GM06990 (cell line): ENCODE results near the gene ETAA1.

Source experiments
- DNase-seq: peaks from one replicate; pipeline ENCODE4 v3.0.0-alpha.2; 2011; ENCODE audit not compliant: insufficient read length; ENCODE audit errors: extremely low read depth
- H3K27me3 ChIP-seq: replicated peaks from 2 replicates; pipeline ENCODE4 v1.6.0; 2011; ENCODE audit warnings: low read length; ENCODE audit not compliant: control insufficient read depth, insufficient read depth
- H3K36me3 ChIP-seq: 2 replicates; pipeline ENCODE4 v1.5.1; 2011; ENCODE audit warnings: low read length; ENCODE audit not compliant: control insufficient read depth, insufficient read depth
- H3K4me3 ChIP-seq: replicated peaks from 2 replicates; pipeline ENCODE4 v1.5.1; 2011; ENCODE audit warnings: low read depth, mild to moderate bottlenecking, control low read depth, low read length
- TF ChIP-seq, protein P1 (sequence below): IDR thresholded peaks from 2 replicates; pipeline ENCODE4 v1.5.1; 2011; ENCODE audit warnings: low read length, control low read depth, mild to moderate bottlenecking, inconsistent platforms; ENCODE audit not compliant: insufficient read depth, poor library complexity, severe bottlenecking

The ETAA1 gene

GRCh38 chr2:67397143-67397986 is at the start of gene ETAA1:
TSS of gene ETAA1 (plus strand) at chr2:67397333. CDS start at chr2:67397449, 116 bp downstream.
- TF ChIP-seq, protein P1, sequence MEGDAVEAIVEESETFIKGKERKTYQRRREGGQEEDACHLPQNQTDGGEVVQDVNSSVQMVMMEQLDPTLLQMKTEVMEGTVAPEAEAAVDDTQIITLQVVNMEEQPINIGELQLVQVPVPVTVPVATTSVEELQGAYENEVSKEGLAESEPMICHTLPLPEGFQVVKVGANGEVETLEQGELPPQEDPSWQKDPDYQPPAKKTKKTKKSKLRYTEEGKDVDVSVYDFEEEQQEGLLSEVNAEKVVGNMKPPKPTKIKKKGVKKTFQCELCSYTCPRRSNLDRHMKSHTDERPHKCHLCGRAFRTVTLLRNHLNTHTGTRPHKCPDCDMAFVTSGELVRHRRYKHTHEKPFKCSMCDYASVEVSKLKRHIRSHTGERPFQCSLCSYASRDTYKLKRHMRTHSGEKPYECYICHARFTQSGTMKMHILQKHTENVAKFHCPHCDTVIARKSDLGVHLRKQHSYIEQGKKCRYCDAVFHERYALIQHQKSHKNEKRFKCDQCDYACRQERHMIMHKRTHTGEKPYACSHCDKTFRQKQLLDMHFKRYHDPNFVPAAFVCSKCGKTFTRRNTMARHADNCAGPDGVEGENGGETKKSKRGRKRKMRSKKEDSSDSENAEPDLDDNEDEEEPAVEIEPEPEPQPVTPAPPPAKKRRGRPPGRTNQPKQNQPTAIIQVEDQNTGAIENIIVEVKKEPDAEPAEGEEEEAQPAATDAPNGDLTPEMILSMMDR: no peak
- Histone ChIP-seq H3K4me3 (peak within 1 kb of the TSS; percentile 98), H3K27me3 (no peaks in the 10 kb centered on the region), H3K36me3 (no peaks in the 10 kb centered on the region)
- DNase-seq: peak; percentile 92

DNA sequence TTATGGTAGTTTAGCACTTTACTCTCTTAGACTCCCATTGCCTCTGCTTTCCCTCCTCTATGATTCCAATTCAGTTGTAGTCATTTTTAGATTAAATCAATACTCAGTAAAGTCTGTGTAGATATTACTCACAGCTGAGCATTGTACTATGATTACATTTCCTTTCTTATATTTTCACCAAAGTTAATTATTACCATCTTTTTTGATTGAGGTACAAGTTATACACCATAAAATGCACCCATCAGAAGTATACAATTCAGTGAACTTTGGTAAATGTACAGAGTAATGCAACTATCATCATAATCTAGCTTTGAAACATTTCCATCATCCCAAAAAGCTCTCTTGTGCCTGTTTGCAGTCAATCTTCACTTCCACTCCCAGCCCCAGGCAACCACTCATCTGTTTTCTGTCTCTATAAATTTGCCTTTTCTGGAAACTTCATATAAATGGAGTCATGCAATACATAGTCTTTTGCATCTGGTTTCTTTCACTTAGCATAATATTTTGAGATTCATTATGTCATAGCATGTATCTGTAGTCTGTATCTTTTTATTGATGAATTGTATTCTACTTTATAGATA is 30.2 kb upstream of the ETAA1 start:
- H3K36me3 ChIP-seq: no peaks in the 10 kb centered on the region
- no peak overlapping the region for H3K4me3 ChIP-seq
- no peaks in the 10 kb centered on the region for H3K27me3 ChIP-seq
- TF ChIP-seq, protein P1: no peak
- no peak for DNase-seq

GRCh38 chr2:67374481-67374880 is 22.7 kb upstream of the ETAA1 start:
- DNase-seq: no peak
- Histone ChIP-seq H3K27me3 (no peaks in the 10 kb centered on the region), H3K36me3 (no peaks in the 10 kb centered on the region), H3K4me3 (no peak overlapping the region)
- TF ChIP-seq, protein P1: no peak

DNA sequence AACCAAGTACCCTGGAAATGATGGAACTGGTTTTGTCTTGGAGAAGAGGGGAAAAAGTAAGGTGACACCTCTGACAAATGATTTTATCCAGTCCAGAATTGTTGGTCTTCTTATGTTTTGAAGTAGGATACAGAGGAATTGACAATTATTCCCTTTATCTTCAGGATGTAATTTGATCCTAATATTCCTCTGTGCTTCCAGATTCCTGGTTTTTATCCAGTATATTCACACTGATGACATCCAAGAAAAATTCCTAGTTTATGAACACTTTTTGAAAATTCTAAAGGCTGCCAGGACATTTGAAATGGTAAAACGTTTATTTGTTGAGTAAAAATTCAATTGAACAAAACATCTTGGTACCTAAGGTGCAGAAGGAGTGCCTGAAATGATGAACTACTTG is 22.2 kb upstream of the ETAA1 start:
- Histone ChIP-seq H3K4me3 (no peak overlapping the region), H3K27me3 (no peaks in the 10 kb centered on the region), H3K36me3 (no peaks in the 10 kb centered on the region)
- no peak for DNase-seq
- TF ChIP-seq, protein P1: no peak

GRCh38 chr2:67378555-67378954 is 18.6 kb upstream of the ETAA1 start:
- TF ChIP-seq, protein P1: no peak
- DNase-seq: no peak
- no peaks in the 10 kb centered on the region for H3K36me3 ChIP-seq
- H3K27me3 ChIP-seq: no peaks in the 10 kb centered on the region
- no peak overlapping the region for H3K4me3 ChIP-seq

GRCh38 chr2:67379048-67379447 is 18.1 kb upstream of the ETAA1 start:
- no peaks in the 10 kb centered on the region for H3K27me3 ChIP-seq
- no peak for DNase-seq
- H3K36me3 ChIP-seq: no peaks in the 10 kb centered on the region
- TF ChIP-seq, protein P1: no peak
- H3K4me3 ChIP-seq: no peak overlapping the region
